Loucy (cell line): ENCODE data around the gene TLE2.

Experiments
- H2AFZ ChIP-seq: fragments of 200-600 bp; sonication (generic); 2 replicates; pipeline ENCODE4 v1.6.0; 2016; ENCODE audit warnings: antibody characterized with exemption, mild to moderate bottlenecking, low read length, moderate library complexity
- H3F3A ChIP-seq: fragments of 200-600 bp; 2 replicates; pipeline ENCODE4 v1.6.0; 2016; ENCODE audit warnings: antibody characterized with exemption, low read depth, mild to moderate bottlenecking
- H3K27me3 ChIP-seq: fragments of 200-600 bp; sonication (generic); 2 replicates; pipeline ENCODE4 v1.6.1; 2014; ENCODE audit warnings: low read length, mild to moderate bottlenecking; ENCODE audit not compliant: insufficient read depth, poor library complexity, severe bottlenecking
- H3K36me3 ChIP-seq: fragments of 200-600 bp; sonication (generic); 2 replicates; pipeline ENCODE4 v1.6.1; 2016; ENCODE audit warnings: low read length; ENCODE audit not compliant: insufficient read depth
- H3K4me1 ChIP-seq: fragments of 200-600 bp; sonication (generic); 2 replicates; pipeline ENCODE4 v1.5.1; 2014; ENCODE audit warnings: low read length, mild to moderate bottlenecking; ENCODE audit not compliant: insufficient read depth, poor library complexity, severe bottlenecking
- H3K4me2 ChIP-seq: fragments of 200-600 bp; sonication (generic); 2 replicates; pipeline ENCODE4 v1.6.0; 2014; ENCODE audit warnings: antibody characterized with exemption, low read length, low read depth, mild to moderate bottlenecking; ENCODE audit not compliant: poor library complexity, severe bottlenecking
- H3K4me3 ChIP-seq: fragments of 200-600 bp; sonication (generic); 2 replicates; pipeline ENCODE4 v1.5.1; 2014; ENCODE audit warnings: low read length, mild to moderate bottlenecking, mixed read lengths; ENCODE audit not compliant: poor library complexity, severe bottlenecking
- H3K79me2 ChIP-seq: fragments of 200-600 bp; sonication (generic); 2 replicates; pipeline ENCODE4 v1.6.1; 2014; ENCODE audit warnings: low read length; ENCODE audit not compliant: insufficient read depth
- H3K9ac ChIP-seq: fragments of 200-600 bp; sonication (generic); 2 replicates; pipeline ENCODE4 v1.6.0; 2014; ENCODE audit warnings: mild to moderate bottlenecking, low read depth, low read length, moderate library complexity; ENCODE audit not compliant: poor library complexity, severe bottlenecking
- H3K9me2 ChIP-seq: fragments of 200-600 bp; sonication (generic); replicated peaks from 2 replicates; pipeline ENCODE4 v1.6.1; 2016; ENCODE audit warnings: low read depth, low read length, mixed read lengths
- H3K9me3 ChIP-seq: fragments of 200-600 bp; sonication (generic); 2 replicates; pipeline ENCODE4 v1.6.1; 2014; ENCODE audit warnings: mild to moderate bottlenecking, antibody characterized with exemption, low read length, low read depth; ENCODE audit not compliant: insufficient read depth
- H4K20me1 ChIP-seq: fragments of 200-600 bp; sonication (generic); 2 replicates; pipeline ENCODE4 v1.6.0; 2014; ENCODE audit warnings: antibody characterized with exemption, low read length, mild to moderate bottlenecking; ENCODE audit not compliant: insufficient read depth, poor library complexity, severe bottlenecking
- EZH2phosphoT487 ChIP-seq: fragments of 200-600 bp; IDR thresholded peaks from 2 replicates; pipeline ENCODE4 v1.6.1; 2018; ENCODE audit warnings: antibody characterized with exemption, mild to moderate bottlenecking, moderate library complexity, borderline replicate concordance
- TF ChIP-seq, protein P1 (sequence below): fragments of 200-600 bp; sonication (generic); conservative IDR thresholded peaks from 2 replicates; pipeline ENCODE4 v1.5.1; 2014; ENCODE audit warnings: mild to moderate bottlenecking, antibody characterized with exemption, low read length

TLE2 gene

DNA sequence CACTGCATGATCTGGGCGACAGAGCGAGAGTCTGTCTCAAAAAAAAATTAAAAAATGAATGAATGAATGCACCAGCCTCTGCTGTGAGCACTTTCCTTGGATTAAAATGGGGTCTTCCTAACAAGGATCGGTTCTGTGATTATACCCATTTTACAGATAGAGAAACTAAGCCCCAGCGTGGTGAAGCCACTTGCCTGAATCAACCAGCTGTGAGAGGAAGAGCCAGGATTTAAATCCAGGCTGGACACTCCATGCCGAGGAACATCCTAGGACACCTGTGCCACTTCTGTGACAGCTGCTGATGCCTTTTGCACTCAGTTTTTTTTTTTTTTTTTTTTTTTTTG is 19.1 kb upstream of the TLE2 start:
- no peak overlapping the region for H3K4me2 ChIP-seq
- H3K27me3 ChIP-seq = no peaks in the 10 kb centered on the region
- H3K9me2 ChIP-seq = no peaks in the 10 kb centered on the region
- no peak overlapping the region for H3K4me3 ChIP-seq
- peaks cover 5% of the 10 kb centered on the region for H3K4me1 ChIP-seq
- H3K79me2 ChIP-seq = no peaks in the 10 kb centered on the region
- no peaks in the 10 kb centered on the region for H3K9me3 ChIP-seq
- no peaks in the 10 kb centered on the region; the same call in 1 of the 2 replicates for H3F3A ChIP-seq
- no peak overlapping the region for H2AFZ ChIP-seq
- peaks cover 1% of the 10 kb centered on the region; the same call in 1 of the 2 replicates for H3K36me3 ChIP-seq
- H3K9ac ChIP-seq = no peak overlapping the region
- no peak for TF ChIP-seq EZH2phosphoT487
- TF ChIP-seq, protein P1, sequence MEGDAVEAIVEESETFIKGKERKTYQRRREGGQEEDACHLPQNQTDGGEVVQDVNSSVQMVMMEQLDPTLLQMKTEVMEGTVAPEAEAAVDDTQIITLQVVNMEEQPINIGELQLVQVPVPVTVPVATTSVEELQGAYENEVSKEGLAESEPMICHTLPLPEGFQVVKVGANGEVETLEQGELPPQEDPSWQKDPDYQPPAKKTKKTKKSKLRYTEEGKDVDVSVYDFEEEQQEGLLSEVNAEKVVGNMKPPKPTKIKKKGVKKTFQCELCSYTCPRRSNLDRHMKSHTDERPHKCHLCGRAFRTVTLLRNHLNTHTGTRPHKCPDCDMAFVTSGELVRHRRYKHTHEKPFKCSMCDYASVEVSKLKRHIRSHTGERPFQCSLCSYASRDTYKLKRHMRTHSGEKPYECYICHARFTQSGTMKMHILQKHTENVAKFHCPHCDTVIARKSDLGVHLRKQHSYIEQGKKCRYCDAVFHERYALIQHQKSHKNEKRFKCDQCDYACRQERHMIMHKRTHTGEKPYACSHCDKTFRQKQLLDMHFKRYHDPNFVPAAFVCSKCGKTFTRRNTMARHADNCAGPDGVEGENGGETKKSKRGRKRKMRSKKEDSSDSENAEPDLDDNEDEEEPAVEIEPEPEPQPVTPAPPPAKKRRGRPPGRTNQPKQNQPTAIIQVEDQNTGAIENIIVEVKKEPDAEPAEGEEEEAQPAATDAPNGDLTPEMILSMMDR = no peak
- no peaks in the 10 kb centered on the region for H4K20me1 ChIP-seq

DNA sequence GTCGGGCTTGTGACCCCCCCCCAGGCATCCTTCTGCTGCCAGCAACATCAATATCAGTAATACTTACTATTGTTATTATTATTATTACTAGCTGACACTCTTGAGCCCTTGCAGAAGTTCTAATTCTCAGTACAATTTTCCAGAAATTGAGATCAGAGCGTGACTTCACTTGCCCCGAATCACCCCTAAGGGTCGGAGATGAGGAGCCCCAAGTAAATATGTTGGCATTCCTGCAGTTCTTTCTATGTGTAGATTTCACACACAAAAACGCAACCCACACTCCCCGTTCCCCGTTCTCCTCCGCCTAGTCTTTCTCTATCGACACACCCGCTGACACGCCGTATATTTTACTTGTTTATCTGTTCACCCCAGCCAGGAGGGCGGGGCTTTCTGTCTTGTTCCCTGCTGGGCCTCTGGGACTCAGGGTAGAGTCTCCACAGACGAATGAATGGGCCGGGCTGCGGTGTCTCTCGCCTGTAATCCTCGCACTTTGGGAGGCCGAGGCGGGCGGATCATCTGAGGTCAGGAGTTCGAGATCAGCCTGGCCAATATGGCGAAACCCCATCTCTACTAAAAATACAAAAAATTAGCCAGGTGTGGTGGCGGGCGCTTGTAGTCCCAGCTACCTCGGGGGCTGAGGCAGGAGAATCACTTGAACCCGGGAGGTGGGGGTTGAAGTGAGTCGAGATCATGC is 18.6 kb upstream of the TLE2 start:
- H3K4me2 ChIP-seq = peak overlapping the region; percentile 40
- TF ChIP-seq, protein P1 = no peak
- TF ChIP-seq EZH2phosphoT487 = no peak
- no peaks in the 10 kb centered on the region for H3K27me3 ChIP-seq
- peak overlapping the region; percentile 62; the same call in 1 of the 2 replicates for H2AFZ ChIP-seq
- H3K9me3 ChIP-seq = no peaks in the 10 kb centered on the region
- H3K4me3 ChIP-seq = peak overlapping the region; percentile 54
- no peaks in the 10 kb centered on the region for H4K20me1 ChIP-seq
- H3F3A ChIP-seq = no peaks in the 10 kb centered on the region; the same call in 1 of the 2 replicates
- no peaks in the 10 kb centered on the region for H3K9me2 ChIP-seq
- no peaks in the 10 kb centered on the region for H3K36me3 ChIP-seq
- no peak overlapping the region for H3K9ac ChIP-seq
- peaks cover 5% of the 10 kb centered on the region for H3K4me1 ChIP-seq
- no peaks in the 10 kb centered on the region for H3K79me2 ChIP-seq

DNA sequence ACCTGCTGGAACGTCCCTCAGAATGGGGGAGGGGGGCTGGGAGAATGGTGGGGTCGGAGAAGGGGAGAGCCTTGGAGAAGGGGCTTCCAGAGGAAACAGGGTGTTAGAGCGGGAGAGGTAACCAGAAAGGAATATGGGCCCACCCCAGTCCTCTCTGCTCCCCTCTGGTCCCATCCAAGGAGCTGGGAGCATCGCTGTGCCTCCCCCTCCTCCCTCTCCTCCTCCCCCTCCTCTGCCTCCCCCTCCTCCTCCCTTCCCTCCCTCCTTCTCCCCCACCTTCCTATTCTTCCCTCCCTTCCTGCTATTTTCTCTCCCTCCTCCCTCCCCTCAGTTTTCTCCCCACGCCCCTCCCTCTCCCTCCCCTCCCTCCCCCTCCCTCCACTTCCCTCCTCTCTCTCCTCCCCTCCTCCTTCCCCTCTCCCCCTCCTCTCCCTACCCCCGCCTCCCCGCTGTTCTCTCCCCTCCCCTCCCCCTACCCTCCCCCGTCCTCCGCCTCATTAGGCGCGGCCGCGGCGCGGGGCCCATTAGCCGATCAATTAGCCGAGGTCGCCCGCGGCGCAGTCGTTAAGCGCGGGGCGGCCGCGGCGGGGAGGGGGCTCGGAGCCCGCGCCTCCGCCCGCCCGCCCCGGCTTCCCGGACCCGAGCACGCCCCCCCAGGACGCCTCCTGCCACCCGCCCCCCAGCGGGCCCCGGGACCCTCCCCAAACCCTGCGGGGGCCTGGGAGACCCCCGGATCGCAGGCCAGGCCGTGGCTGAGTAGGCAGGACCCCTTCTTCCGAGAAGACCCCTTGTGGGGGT is 17.8 kb upstream of the TLE2 start:
- Histone ChIP-seq H3K9me2 (no peaks in the 10 kb centered on the region), H3K4me2 (peak overlapping the region; percentile 40), H3K9me3 (no peaks in the 10 kb centered on the region), H3K4me1 (peaks cover 5% of the 10 kb centered on the region), H3K4me3 (peak overlapping the region; percentile 54), H3F3A (no peaks in the 10 kb centered on the region), H2AFZ (no peak overlapping the region), H3K9ac (no peak overlapping the region), H3K79me2 (no peaks in the 10 kb centered on the region), H3K36me3 (no peaks in the 10 kb centered on the region), H4K20me1 (no peaks in the 10 kb centered on the region), H3K27me3 (no peaks in the 10 kb centered on the region)
- TF ChIP-seq, protein P1 = no peak
- TF ChIP-seq EZH2phosphoT487 = no peak
